ENCODE data around the gene C17orf58.

Gene C17orf58

DNA sequence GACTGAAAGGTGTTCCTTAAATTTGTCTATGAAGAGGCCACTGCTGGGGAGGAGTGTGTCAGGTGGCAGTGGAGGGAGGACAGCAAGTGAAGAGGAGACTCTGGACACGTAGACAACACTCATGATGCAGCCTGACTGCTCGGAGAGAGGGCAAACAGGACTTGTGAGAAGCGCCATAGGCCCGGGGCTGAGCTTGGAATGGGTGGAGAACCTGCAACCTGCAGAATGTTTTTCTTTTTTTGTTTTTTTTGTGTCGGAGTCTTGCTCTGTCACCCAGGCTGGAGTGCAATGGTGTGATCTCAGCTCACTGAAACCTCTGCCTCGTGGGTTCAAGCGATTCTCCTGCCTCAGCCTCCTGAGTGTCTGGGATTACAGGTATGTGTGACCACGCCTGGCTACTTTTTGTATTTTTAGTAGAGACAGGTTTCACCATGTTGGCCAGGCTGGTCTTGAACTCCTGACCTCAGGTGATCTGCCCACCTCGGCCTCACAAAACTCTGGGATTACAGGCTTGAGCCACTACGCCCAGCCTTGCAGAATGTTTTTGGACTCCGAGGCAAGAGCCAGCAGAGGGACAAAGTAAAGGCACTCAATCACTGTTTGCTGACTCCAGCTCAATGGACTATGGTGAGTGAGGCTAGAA, 18.9 kb upstream of the C17orf58 start:
- TF ChIP-seq GATA2 (IDR thresholded peaks at IDR 0.05; ENCODE audit: low read depth, low read length) (no peak), GATA3 (IDR thresholded peaks at IDR 0.05; ENCODE audit: low read depth, low read length) (no peak)

DNA sequence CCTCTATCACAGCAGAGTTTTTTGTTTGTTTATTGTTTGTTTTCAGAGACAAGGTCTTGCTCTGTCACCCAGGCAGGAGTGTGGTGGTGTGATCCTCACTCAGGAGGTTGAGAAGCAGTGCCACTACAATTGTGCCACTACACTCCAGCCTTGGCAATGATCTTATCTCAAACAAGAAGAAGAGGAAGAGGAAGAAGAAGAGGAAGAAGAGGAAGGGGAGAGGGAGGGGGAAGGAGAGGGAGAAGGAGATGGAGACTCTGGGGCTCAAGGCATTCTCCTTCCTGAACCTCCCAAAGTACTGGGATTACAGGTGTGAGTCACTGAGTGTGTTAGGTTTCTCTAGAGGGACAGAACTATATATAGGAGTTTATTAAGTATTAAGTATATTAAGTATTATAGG, 17.1 kb upstream of the C17orf58 start:
- TF ChIP-seq GATA3 (IDR thresholded peaks at IDR 0.05; ENCODE audit: low read depth, low read length): no peak

DNA sequence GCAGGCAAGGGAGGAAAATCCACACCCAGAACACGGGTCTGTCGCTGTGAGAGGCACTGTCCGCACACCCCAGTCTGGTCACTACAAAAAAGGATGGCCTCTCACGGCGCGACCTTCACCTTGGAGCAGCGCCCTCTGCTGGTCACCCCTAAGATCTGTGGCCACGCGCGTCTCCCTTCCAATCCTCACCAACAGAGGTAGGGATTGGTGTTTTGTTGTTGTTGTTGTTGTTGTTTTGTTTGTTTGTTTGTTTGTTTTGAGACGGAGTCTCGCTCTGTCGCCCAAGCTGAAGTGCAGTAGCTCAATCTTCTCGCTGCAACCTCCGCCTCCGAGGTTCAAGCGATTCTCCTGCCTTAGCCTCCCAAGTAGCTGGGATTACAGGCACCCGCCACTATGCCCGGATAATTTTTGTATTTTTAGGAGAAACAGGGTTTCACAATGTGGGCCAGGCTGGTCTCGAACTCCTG, 15.0 kb upstream of the C17orf58 start:
- TF ChIP-seq GATA2 (IDR thresholded peaks at IDR 0.05; ENCODE audit: low read depth, low read length) (no peak), GATA3 (IDR thresholded peaks at IDR 0.05; ENCODE audit: low read depth, low read length) (no peak)

DNA sequence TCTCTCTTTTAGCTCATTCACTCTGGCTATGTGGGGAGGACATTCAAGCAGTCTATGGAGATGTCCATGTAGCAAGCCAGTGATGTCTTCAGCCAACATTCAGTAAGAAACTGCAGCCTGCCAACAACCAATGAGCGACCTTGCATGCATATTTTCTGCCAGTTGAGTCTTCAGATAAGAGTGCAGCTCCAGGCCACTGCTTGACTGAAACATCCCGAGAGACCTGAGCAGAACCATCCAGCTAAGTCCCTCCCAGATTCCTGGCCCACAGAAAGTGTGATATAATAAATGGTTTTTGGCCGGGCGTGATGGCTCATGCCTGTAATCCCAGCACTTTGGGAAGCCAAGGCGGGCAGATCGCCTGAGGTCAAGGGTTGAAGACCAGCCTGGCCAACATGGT, 10.5 kb upstream of the C17orf58 start:
- TF ChIP-seq GATA2 (IDR thresholded peaks at IDR 0.05; ENCODE audit: low read depth, low read length) (no peak), GATA3 (IDR thresholded peaks at IDR 0.05; ENCODE audit: low read depth, low read length) (no peak)

DNA sequence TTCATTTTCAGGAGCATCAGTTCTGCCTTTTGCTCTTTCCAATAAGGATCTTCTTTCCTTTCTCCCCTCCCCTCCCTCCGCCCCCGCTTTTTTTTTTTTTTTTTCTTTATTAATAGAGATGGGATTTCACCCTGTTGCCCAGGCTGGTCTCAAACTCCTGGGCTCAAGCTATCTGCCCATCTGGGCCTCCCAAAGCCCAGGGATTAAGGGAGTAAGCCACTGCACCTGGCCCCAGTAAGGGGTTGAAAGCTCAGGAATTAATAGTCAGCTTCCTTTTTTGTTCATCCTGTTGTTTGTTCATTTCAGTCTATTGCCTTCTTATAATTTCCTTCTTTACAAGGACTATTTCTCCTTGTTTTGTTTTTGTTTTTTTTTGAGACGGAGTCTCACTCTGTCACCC, 7.9 kb upstream of the C17orf58 start:
- TF ChIP-seq GATA2 (IDR thresholded peaks at IDR 0.05; ENCODE audit: low read depth, low read length) (no peak), GATA3 (IDR thresholded peaks at IDR 0.05; ENCODE audit: low read depth, low read length) (no peak)

DNA sequence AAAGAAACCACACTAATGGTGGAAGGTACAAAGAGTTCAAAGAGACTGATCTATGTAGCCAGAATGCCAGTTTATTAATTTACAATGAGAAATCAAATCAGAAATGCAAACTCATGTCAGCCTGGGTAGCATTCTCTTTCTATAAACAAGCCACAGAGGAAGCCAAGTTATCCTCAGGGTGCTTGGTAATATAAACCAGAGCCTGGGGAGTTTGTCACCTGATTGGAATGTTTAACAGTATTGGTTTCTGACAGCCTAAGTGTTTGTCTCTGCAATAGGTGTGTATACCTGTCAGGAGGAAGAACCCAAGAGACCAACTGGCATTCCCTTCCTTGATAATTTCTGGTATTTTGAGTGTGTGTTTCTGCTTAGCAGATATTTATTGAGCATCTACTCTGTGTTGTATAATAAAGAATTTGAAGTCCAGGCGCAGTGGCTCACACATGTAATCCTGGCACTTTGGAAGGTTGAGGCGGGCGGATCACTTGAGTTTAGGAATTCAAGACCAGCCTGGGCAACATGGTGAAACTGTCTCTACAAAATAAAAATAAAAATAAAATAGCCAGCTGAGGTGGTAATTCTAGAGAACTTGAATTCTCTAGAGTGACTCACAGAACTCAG, 3.1 kb upstream of the C17orf58 start:
- TF ChIP-seq GATA2 (IDR thresholded peaks at IDR 0.05; ENCODE audit: low read depth, low read length) (no peak), GATA3 (IDR thresholded peaks at IDR 0.05; ENCODE audit: low read depth, low read length) (no peak)

DNA sequence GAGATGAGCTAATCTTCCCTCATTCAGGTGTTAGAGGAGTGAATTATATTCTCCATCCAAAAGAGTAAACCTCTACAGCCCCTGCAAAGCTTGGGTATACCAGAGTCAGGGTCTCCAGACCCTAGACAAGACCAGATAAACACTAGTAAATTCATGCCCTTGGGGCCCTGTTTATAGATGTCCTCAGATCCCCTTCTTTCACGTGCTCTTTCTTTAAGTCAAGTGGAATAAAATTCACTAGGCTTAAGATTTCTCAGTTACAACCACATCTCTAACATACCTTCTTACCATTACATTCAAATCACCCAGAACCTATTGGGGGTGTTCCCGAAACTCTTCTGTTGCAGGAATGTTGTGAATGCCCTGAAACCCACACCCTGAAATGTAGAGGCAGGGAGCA, 2.2 kb upstream of the C17orf58 start:
- no peak for TF ChIP-seq GATA2 (IDR thresholded peaks at IDR 0.05; ENCODE audit: low read depth, low read length)
- no peak for TF ChIP-seq GATA3 (IDR thresholded peaks at IDR 0.05; ENCODE audit: low read depth, low read length)

DNA sequence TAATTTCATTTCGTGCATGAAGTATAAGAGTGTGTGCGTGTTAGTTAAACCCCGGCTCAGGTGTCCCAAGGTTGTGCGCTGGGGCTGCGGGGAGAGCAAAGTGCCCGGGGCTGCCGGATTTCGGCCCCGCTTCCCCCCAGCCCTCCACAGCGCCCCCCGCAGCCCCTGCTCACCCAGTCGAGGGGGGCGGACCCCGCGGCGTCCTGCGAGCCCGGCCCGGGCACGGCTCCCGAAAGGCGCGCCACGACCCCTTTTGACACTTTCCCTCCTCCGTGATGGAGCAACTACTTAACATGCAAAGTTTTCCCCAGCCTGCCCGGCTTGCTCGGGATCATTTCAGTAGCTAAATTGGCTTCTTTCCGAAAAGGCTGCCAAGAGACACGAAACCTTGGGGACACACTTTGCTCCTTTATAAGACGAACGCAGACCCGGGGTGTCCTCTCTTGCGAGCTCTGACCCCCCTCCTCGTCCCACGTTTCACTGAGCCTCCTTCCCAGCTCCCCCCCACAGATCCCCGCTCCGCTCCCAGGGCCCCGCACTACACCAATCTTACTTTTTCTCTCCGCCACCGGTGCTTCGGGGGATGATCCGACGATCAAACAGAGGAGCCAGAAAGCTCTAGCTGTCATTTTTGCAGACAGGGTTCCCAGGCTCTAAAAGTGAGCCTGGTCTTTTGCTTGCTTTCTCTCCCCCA, 552 bp downstream of the C17orf58 start:
- TF ChIP-seq GATA3 (IDR thresholded peaks at IDR 0.05; ENCODE audit: low read depth, low read length): no peak
- no peak for TF ChIP-seq GATA2 (IDR thresholded peaks at IDR 0.05; ENCODE audit: low read depth, low read length)

DNA sequence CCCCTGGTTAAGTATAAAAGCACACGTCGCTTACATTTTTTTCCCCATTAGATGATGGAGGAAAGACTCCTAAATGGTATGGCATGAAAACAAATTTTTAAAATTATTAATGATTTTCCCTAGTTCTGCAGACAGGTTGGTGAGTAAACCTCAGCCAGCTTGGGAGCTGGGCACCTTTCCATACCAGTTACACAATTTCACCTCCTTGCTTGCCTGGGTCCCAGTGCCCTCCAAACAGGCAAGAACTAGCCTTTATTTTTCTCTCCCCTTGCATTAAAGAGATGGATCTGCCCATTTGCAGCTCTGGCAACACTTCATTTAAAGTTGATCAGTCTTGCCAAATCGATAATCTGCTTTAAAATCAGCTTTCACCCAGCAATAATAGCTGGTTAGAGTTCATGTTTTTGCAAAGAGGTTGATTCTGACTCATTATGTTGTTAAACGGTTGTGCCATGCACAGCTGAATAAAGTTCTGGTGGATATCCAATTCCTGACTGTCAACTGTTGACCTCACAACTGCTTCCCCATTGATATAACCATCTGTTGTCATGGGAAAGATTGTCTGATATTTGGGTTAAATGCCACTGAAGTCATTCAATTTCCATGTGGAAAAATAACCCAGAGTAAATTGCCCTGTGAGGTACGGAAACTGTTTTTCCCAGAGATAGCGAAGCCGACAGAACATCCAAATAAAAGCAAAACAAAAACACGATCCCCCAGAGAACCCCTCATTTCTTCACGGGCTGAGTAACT, 1.3 kb downstream of the C17orf58 start:
- no peak for TF ChIP-seq GATA2 (IDR thresholded peaks at IDR 0.05; ENCODE audit: low read depth, low read length)
- TF ChIP-seq GATA3 (IDR thresholded peaks at IDR 0.05; ENCODE audit: low read depth, low read length): no peak

DNA sequence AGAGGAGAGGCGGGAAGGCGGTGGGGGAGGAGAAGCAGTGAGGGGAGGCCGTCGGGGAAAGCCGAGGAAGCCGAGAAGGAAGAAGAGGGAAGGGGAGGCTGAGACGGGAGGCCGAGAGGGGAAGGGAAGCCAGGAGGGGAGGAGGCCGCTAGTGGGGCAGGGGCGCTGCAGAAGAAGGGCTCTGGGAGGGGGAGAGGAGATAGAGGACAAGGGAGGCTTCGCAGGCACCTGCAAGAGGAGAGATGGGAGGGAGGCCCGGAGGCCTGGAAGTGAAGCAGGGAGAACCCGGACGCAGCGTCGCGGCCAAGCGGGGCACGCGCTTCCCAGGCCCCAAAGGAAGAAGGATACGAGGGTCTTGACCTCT, 2.3 kb downstream of the C17orf58 start:
- no peak for TF ChIP-seq GATA2 (IDR thresholded peaks at IDR 0.05; ENCODE audit: low read depth, low read length)
- no peak for TF ChIP-seq GATA3 (IDR thresholded peaks at IDR 0.05; ENCODE audit: low read depth, low read length)

DNA sequence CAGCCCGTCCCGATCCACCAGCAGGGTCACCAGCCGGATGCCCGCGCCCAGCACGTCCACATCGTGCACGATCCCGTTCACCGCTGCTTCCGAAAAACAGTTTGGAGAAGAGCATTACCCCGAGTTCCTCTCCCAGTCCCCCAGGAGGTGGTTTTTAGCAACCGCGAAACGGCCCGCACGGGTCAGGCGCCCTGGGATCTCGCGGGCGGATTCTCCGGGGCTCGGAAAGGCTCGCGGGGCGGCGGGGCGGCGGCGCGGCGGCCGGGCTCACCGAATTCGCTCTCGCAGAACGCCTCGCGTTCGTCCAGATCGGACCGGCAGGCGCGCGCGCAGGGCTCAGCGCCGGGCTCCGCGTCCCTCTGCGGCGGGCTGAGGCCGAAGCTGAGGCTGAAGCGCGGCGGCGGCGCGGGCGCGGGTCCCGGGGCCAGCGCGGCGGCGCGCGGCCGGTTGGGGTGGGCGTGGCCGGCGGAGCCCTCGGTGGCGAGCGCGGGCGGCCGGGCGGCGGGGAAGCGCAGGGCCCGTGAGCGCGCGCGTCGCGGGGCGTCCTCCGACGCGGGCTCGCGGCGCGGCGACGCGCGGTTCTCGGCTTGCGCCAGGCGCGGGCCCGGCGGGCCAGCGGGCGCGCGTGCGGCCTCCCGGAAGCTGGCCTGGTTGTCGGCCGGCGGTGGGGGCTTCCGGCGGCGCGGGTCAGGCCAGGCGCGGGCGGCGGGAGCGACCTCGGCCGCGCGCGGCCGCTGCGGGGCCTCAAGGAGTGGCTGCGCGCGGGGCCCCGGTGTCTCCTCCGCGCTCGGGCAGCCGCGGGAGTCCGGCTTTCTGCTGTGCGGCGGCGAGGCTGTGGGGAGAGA, 2.9 kb downstream of the C17orf58 start:
- TF ChIP-seq GATA3 (IDR thresholded peaks at IDR 0.05; ENCODE audit: low read depth, low read length): no peak

DNA sequence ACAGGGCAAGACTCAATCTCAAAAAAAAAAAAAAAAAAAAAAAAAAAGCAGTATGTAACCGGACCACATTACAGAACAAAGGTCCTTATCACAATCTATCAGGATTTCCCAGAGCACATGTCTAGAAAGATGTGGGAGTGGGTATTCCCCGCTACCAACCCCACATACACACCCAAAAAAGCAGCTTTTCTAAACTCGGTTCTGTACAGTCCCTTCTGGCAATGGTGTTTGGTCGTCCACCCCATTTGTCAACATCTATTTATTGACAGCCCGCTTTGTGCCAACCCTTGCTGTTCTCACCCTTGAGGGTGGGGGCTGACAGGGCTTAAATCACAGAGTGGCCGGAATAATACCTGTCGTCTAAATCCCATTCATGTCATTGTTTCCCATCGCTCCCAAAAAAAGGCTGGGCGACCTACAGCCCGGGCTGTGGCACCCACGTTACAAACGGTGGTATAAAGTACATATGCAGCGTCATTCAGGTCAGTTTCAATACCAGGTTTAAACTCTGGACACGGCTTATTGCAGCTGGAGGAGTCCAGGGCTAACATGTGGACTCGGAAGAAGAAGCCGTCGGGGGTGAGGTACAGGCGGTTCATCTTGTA, 3.6 kb downstream of the C17orf58 start:
- TF ChIP-seq GATA2 (IDR thresholded peaks at IDR 0.05; ENCODE audit: low read depth, low read length) (no peak), GATA3 (IDR thresholded peaks at IDR 0.05; ENCODE audit: low read depth, low read length) (no peak)

DNA sequence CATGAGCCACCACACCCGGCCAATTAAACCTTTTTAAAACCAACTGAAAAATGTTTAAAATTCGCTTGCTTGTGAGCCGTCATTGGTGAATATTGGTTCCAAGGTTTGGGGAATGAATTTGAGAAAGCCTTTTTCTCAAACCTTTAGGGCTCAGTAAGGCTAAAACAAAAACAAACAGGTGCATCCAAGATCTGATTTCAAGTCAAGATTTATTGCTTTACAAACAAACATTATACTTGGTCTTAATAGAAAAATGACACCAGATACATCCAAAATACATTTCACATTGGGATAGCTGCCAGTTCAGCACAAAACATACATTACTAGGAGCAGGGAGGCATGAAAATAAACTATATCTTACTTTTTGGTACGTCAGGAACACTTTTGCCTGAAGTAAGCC, 5.4 kb downstream of the C17orf58 start:
- no peak for TF ChIP-seq GATA3 (IDR thresholded peaks at IDR 0.05; ENCODE audit: low read depth, low read length)
- TF ChIP-seq GATA2 (IDR thresholded peaks at IDR 0.05; ENCODE audit: low read depth, low read length): no peak

All from SH-SY5Y (cell line).